Dedifferentiated amniotic fluid mesenchymal stem cell (primary cell): ENCODE measurements around the gene SLC25A42.
"Not testable (repeated sequence)": the region's sequence is repeated elsewhere in the genome, so short reads cannot be mapped to it uniquely, and the experiment has no call there.

Experiments used
- DNase-seq: peaks from one replicate; pipeline ENCODE4 v3.0.0-alpha.2; 2016; ENCODE audit errors: extremely low spot score

Gene SLC25A42, protein sequence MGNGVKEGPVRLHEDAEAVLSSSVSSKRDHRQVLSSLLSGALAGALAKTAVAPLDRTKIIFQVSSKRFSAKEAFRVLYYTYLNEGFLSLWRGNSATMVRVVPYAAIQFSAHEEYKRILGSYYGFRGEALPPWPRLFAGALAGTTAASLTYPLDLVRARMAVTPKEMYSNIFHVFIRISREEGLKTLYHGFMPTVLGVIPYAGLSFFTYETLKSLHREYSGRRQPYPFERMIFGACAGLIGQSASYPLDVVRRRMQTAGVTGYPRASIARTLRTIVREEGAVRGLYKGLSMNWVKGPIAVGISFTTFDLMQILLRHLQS

DNA sequence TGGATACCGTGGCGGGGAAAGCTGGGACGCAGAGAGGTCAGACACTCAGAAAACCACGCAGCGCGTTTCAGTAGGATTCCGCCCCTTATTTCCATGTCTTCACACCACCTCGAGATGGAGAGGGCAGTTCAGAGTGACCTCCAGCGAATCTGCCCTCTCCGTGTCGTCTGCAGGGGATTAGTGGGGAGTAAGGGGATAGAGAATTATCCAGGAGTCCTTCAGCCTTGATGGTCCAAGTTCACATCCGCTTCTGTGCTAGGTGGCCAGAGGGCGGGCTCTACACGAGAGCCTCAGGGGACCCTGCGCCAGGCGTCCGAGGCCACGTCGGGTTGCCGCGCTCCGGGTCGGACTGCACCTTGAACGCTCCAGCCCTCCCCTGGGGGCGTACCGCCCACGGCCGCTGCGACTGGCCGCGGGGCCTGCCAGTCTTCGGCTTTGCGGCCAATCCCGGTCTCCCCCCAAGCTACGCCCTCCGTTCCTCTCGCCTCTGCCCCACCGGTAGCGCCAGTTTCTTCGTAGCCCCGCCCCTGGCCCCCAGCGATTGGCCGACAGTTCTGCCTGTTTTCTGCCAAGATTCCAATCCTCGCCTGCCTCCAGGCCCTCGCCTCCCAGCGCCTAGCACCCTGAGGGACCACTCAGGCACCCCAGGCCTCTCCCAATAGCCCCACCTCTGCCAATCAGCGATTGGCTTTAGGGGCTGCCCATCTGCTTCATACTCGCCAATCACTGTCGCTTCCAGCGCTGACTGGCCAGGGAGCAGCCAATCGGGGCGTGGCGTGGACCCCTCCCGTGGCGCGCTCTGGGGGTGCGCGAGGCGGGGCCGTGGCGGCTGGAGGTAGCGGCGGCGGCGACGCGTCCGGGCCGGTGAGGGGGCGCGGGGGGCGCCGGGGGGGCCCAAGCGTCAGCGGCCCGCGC lies at the start of gene SLC25A42:
TSS of gene SLC25A42 (plus strand) at position 812 of the 915 bp plus-strand sequence. CDS start 32,131 bp downstream, outside the sequence.
- DNase-seq, result peak; percentile 99

DNA sequence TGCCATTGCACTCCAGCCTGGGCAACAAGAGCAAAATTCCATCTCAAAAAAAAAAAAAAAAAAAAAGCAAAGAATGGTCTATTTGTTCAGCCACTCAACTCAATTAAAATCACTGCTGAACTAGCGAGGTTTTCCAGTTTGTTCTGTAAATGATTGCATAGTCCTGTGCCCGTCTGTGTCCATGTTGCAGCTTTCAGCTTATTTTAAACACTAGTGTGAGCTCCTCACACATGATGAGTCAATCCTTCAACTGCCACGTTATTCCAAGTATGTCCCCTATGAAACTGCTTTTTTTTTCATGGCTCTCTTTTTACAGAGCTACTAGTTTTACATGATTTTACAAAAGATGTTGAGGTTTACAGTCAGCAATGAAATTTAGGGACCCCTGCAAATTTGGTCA lies 42.7 kb upstream of the SLC25A42 start:
- peak; percentile 29 for DNase-seq

DNA sequence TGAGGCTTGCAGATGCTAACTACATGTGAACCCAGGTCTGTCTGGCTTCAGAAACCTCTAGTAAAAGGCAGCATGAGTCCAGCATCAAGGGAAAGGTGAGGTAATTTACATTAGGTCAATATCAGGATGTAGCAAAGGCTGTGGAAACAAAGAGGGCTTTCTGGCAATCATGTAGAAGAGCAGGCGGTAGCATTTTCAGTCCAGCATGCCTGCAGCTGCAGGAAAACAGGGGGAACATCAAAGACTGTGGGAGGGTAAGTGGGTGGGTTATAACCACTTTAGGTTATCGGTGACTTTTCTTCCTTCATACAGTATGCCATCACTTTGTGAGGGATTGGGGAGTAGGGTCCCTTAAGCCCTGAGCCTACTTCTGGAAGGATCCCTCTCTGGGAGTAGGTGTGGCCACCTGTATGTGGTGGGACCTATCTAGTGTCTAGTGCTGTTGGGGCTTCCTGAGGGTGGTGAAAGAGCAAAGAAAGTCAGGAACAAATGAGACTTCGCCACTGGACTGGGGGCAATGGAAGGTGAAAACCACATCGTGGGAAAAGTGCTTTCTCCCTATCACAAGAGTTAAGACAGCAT lies 41.3 kb upstream of the SLC25A42 start:
- DNase-seq, result no peak

DNA sequence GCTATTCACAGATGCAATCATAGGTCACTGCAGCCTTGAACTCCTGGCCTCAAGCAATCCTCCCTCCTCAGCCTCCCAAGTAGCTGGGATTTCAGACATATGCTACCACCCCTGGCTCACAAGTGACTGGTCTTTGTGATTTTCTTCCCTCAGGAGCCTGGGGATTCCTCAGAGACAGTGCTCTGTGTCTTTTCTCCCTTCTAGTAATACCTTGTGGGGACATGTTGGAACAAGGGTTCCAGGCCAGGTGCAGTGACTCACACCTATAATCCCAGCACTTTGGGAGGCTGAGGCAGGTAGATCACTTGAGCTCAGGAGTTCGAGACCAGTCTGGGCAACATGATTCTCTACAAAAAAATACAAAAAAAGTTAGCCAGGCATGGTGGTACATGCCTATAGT lies 40.4 kb upstream of the SLC25A42 start:
- not testable (repeated sequence) for DNase-seq

DNA sequence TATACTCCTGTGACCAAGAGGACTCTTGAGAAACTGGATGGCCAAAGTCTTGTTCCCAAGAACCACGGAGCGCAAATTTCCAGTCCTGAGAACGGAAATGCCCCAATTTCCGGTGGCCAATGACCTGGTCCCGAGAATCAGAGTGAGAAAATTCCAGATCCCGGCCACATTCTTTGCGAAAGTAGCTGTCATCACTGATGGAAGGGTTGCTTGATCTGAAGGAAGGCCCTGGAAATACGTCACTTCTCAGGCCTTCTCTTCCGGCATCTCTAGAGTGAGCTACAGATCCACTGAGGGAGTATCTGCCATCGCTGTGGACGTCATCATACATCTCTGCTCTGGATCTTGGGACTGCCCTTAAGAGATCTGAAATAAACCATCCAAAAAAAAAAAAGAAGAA lies 37.9 kb upstream of the SLC25A42 start:
- no peak for DNase-seq

DNA sequence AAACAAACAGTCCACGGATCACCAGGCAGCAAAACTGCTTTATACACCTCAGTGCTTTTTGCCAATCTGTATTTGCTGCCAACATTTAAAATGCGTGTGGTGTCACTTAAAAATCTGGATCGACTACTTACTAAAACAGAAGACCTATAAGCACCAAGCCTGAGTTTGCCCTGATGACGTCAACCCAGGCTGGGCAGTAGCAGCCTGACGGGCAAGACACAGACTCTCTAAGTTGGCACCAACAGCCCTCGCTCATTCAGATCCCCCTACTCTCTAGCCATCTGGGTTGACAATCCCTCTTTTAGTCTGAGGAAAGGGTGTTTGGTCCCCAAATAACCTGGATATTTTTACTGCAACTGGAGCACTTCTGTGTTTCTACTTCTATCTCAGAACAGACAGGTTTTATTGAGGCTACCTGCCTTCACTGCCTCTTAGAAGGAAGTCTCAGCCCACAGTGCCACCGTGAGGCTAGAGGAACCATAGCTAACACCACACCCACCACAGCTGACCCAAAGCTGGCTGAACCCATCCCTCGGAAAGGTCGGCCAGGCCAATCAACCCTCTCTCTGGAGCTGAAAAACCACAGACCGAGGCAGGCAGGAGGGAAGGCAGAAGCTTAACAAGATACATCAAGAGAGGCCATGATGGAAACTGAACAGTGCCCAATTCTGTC lies 37.4 kb upstream of the SLC25A42 start:
- DNase-seq, result no peak

DNA sequence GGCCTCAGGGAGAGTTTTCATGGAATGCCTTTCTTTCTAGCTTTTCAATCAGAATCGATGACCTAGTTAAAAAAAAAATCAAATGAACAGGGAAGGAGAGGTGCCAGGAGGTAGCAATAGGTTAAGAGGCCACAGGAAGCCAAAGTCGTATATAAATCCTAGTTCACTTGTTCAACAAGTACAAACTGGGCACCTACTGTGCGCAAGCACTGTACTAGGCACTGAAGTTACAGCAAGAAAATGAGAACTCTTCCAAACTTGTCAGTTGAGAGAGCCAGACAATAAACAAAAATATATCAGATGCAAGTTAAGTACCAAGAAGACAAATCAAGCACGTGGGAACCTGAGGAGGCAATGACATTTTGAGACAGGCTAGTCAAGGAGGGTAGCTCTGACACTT lies 36.6 kb upstream of the SLC25A42 start:
- no peak for DNase-seq

DNA sequence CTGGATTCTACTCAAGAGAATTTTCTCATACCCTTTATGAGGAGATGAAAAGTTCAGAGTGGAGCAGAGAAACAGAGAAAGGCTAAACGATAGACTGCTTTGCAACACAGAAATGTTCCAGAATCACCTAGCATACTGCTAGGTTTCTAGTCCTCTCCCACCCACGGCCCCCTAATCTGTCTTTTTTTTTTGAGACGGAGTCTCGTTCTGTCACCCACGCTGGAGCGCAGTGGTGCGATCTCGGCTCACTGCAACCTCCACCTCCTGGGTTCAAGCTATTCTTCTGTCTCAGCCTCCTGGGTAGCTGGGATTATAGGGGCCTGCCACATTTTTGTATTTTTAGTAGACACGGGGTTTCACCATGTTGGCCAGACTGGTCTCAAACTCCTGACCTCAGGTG lies 35.3 kb upstream of the SLC25A42 start:
- DNase-seq, result no peak

DNA sequence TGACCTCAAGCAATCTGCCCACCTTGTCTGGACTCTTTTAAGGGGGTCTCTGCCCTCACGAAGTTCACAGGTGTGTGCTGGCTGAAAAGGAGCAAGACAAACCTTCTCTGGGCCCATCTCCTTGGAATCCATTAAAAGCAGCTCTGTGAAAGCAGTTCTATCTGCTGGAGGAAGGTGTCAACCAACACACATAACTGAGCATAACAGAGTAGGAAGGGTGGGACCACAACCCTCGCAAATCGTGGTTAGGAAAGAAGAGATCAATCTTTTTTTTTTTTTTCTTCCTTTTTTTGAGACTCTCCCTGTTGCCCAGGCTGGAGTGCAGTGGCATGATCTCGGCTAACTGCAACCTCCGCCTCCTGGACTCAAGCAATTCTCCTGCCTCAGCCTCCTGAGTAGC lies 31.9 kb upstream of the SLC25A42 start:
- no peak for DNase-seq

DNA sequence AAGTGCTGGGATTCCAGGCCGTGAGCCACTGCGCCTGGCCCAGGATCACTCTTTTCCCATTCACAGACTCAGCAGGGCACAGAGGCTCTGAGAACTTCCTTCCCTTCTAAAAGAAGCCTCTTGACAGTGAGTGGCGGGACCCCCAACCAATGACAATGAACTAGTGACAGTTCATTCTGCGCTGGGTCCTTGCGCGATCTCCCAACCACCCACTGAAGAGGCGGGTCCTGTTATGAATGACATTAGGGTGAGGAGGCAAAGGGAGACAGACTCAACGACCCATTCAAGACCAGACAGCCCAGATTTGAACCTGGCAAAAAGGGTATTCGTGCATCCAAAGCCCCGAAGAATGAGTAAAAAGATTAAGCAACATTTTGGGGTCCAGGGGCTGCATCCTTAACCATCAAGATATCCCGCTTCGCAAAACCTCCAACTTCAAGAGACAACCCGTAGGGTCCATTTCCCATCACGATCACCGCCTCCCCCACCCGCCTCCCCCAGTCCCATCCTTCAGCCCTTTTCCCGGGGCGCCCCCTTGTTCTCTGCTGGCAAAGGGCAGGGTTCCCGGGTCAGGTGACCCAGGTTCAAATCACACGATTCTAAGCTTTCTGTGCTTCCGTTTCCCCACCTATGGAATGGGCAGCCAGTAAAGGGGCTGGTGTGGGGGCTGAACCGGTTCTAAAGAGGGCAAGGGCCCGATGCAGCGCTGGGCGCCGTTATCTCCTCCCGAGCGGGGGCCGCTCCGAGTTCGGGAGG lies 31.2 kb upstream of the SLC25A42 start:
- DNase-seq, result peak; percentile 56

DNA sequence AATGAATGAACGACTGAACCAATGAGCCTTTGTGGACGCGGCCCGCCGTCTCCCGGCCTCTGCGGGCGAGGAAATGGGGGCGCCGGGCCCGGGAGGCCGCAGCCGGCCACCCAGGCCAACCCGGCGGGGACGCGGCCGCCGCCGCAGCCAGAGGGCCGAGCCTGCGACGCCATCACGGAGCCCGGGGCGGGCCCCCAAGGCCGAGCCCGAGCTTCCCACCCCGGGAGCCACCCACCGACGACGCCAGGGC lies 30.7 kb upstream of the SLC25A42 start:
- DNase-seq, result no peak

DNA sequence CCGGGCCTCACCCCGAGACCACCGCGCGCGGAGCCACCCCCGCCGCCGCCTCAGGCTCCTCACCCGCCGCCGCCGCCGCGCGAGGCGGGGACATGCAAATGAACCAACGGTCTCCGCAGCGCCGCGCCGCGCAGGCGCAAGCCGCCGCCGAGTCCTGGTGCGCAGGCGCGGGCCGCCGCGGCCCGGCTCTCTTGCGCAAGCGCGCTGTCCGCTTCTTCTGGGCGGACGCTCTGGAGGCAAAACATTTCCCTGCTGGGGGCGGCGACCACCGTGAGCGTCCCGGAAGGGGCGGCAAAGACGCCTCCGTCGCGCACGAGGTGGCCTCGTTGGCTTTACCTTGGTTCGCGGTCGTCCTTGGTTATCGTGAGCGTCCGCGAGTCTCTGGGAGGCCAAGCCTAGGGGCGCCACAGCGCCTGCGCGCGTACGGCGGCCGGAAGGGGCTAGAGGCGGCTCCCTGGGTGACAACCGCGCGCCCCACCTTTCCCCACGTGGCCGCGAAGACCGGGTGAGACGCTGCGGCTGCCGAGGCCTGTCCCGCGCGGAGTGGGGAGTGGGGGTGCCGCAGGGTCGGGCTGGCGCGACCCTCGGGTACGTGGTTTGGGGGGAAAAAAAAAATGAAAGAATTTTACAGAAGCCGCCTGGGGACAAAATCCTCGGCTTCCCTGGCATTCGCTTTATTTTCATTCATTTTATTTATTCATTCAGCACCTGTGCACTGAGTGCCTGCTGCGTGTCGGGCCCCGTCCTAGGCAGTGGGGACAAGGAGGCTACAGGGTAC lies 30.2 kb upstream of the SLC25A42 start, which contains the start of the genes ARMC6 and SUGP2:
TSS of gene ARMC6 (plus strand) at position 178 of the 778 bp plus-strand sequence. CDS start 607 bp downstream, outside the sequence.
TSS of gene SUGP2 (minus strand) at position 92 of the 778 bp plus-strand sequence. CDS start 2,446 bp downstream, outside the sequence.
- DNase-seq, result peak; percentile 66

DNA sequence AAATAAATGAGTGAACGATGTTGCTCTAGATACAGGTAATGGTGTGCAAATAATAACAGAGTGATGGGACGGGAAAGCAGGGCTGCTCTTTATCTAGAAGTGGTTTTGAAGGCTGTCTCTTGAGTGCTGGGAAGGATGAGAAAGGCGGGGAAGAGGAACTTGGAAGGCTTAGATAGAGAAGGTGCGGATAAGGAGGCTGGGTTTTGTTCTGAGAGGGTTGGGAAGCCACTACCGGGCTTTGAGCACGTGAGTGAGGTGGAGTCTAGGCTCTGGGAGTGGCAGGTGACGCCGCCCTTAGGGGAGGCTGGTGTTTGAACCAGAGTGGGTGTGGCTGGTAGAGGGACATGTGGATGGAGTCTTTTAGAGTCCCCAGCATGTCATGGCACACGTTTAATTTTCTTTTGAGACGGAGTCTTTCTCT lies 29.6 kb upstream of the SLC25A42 start:
- no peak for DNase-seq

DNA sequence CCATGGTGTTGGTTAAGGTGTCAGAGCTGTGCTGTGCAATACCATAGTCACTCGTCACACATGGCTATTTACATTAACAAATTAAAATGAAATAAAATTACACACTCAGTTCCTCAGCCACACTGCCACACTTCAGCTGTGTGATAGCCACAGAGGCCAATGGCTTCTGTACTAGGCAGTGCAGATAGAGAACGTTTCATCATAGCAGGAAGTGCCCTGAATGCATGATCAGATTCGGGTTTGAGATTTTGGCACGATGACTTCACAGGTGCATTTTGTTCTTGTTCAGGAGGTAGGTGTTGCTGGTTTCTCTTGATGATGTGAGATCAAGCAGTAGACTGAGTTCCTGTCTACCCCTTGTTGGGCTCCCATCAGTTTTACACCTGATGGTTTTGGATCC lies 23.9 kb upstream of the SLC25A42 start:
- DNase-seq, result no peak

DNA sequence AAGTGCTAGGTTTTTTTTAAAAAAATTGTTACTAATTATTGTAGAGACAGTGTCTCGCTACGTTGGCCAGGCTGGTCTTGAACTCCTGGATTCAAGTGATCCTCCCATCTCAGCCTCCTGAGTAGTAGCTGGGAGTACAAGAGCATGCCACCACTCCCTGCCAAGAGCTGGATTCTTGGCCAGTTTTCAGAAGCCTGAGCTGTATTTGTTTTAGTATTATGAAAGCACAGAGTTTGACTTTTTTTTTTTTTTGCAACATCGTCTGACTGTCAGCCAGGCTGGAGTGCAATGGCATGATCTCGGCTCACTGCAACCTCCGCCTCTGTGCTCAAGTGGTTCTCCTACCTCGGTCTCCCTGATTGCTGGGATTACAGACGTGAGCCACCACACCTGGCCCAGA lies 23.4 kb upstream of the SLC25A42 start:
- peak; percentile 81 for DNase-seq

DNA sequence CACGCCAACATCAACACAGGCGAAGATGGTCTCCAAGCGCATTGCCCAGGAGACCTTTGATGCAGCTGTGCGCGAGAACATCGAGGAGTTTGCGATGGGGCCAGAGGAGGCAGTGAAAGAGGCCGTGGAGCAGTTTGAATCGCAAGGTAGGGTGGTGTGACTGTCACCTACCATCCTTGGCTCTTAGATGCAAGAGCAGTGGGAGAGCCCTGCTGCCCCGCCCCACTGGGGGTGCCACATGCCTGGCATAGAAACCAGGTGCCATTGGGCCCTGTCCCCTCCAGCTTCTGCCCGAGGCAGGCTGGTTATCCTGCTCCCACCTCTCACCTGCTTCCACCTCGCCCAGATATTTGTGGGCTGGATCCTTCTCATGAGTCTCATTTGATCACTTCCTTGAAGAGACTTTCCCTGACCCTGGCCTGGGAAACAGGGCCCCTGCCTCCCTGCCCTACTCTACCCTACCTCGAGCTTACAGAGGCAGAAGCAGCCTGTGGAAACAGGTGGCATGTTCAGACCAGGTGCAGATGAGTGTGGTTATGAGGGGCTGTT lies 21.0 kb upstream of the SLC25A42 start:
- no peak for DNase-seq

DNA sequence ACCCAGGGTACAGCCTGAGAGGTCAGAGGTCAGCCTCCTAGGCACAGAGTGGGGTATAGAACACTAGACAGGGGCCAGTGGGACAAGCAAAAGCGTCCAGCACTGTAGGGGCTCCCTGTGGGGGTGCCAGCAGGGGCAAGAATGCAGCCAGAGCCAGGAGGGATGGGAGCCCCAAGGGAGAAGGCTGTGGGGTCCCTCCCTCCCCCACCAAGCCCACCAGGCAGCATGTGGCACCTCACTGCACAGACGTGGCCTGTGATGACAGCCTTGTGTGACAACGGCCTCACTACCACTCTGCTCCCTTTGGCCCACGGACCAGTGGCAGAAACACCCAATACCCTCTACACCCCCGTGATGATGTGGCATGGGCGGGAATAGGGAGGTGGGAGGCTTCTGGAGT lies 20.3 kb upstream of the SLC25A42 start:
- no peak for DNase-seq

DNA sequence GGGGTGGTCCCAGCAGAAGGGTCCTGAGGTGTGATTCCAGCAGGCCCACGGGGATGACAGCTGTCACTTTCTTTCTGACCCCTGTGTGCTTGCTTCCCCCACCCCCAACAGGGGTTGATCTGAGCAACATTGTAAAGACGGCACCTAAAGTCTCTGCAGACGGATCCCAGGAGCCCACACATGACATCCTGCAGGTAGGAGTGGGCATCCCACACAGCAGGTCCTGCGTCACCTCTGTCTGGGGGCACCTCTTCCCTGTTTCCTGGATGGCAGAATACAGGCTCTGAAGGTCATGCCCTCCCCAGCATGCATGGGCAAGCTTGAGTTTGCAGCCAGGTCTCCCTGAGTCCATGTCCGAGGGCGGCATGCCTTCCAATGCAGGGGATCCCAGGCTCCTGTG lies 19.9 kb upstream of the SLC25A42 start:
- DNase-seq, result no peak

DNA sequence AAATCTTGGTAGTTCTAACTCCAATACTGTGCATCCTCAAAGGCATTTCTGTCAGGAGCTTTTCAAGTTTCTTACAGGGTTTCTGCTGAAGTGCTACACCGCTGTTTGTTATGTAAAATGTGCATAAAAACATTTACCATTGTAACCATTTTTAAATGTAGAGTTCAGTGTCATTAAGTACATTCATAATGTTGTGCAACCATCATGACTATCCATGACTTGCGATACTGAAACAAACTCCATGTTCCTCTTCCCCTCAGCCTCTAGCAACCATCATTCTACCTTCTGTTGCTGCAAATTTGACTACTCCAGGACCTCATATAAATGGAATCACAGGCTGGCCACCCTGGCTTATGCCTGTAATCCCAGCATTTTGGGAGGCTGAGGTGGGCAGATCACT lies 14.4 kb upstream of the SLC25A42 start:
- no peak for DNase-seq

DNA sequence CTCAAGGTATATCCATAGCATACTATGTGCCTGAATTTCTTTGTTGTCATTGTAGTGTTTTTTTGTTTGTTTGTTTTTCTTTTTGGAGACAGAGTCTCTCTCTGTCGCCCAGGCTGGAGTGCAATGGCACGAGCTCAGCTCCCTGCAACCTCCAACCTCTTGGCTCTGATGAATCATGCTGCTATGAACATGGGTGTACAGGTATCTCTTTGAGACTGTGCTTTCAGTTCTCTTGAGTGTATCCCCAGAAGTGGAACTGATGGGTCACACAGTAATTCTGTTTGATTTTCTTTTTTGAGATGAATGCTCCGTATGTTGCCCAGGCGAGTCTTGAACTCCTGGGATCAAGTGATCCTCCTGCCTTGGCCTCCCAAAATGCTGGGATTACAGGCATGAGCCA lies 13.7 kb upstream of the SLC25A42 start:
- DNase-seq, result no peak
